Renal cortex interstitium (tissue), 11 donors: ENCODE data around the gene TEX36. TPM values are rescaled to one million over a fixed set of nuclear protein-coding genes. Genes with fewer than 3 reads are reported as not detected.

Experiments used
- DNase-seq, 11 donors: peaks; one replicate each; pipeline ENCODE4 v3.0.0-alpha.2; 2013; ENCODE audit warnings: low read depth in 9 of 11, low spot score in 4 of 11; ENCODE audit errors: extremely low read depth in 1 of 11
- polyA plus RNA-seq, 3 donors: library from polyadenylated mRNA; unstranded; fragments of 120-200 nt; gene quantifications; one replicate each; pipeline ENCODE4 v1.2.1, GENCODE V29; 2013; ENCODE audit not compliant: insufficient read length in 3 of 3

Gene TEX36
- polyA plus RNA-seq, 3 donors = not detected

- no peak for DNase-seq
Measured at GRCh38 chr10:125606414-125607010, 76.5 kb downstream of the TEX36 start.

Other genes starting within 250 kb of the TEX36 start
- 10 to 100 TPM; 32.9 to 49.5 (median 40.6) TPM for gene EDRF1, start 36.5 kb upstream of the TEX36 start, polyA plus RNA-seq
- gene MMP21, start 92.7 kb upstream of the TEX36 start, polyA plus RNA-seq = under 1 TPM; 0.17 to 0.51 (median 0.26) TPM
- 10 to 100 TPM; 54.1 to 67.3 (median 57.8) TPM for gene UROS, start 140.1 kb upstream of the TEX36 start, polyA plus RNA-seq
- 100 to 1,000 TPM in 1 of 3 donors, 10 to 100 TPM in 2; 86.1 to 102 (median 91.9) TPM for gene BCCIP, start 140.4 kb upstream of the TEX36 start, polyA plus RNA-seq
- gene DHX32, start 198.1 kb upstream of the TEX36 start, polyA plus RNA-seq = 10 to 100 TPM; 21.7 to 25.8 (median 24.2) TPM
- gene FANK1, start 213.4 kb upstream of the TEX36 start, polyA plus RNA-seq = 10 to 100 TPM in 1 of 3 donors, 1 to 10 TPM in 2; 8.2 to 11.0 (median 8.5) TPM